PFSK-1 (cell line): ENCODE results near the gene ATG2A.

Source experiments
- FOXP2 ChIP-seq: optimal IDR thresholded peaks from 2 replicates; pipeline ENCODE3; 2011; ENCODE audit warnings: borderline replicate concordance, control low read depth, inconsistent platforms; ENCODE audit not compliant: insufficient read depth; ENCODE audit errors: extremely low read length, extremely low read depth
- POLR2AphosphoS5 ChIP-seq: IDR thresholded peaks from 2 replicates; pipeline ENCODE4 v1.6.1; 2012; ENCODE audit warnings: low read depth, mild to moderate bottlenecking, control low read depth, low read length, moderate library complexity
- REST ChIP-seq, 2 experiments: IDR thresholded peaks; 2 replicates each; pipeline versions ENCODE4 v1.6.1 to v1.8.0; 2011 to 2012; ENCODE audit warnings: low read depth in 2 of 2, low read length in 2 of 2, control low read depth in 1 of 2, inconsistent platforms in 1 of 2, mild to moderate bottlenecking in 1 of 2, moderate library complexity in 1 of 2; ENCODE audit not compliant: insufficient read depth in 1 of 2
- SIN3A ChIP-seq: IDR thresholded peaks from 2 replicates; pipeline ENCODE4 v1.6.1; 2012; ENCODE audit warnings: mild to moderate bottlenecking, low read length, moderate library complexity, borderline replicate concordance; ENCODE audit not compliant: insufficient read depth
- TAF1 ChIP-seq: IDR thresholded peaks from 2 replicates; pipeline ENCODE4 v1.6.1; 2012; ENCODE audit warnings: low read length, control low read depth, borderline replicate concordance; ENCODE audit not compliant: insufficient read depth

The ATG2A gene

GRCh38 chr11:64891880-64892279, 25.1 kb downstream of the ATG2A start:
- TF ChIP-seq TAF1 (no peak), POLR2AphosphoS5 (no peak), REST (IDR thresholded peaks at IDR 0.05; ENCODE audit: insufficient read depth in 1 of 2, low read depth in 2 of 2, low read length in 2 of 2) (no peak), SIN3A (no peak), FOXP2 (no peak)

GRCh38 chr11:64891215-64891848, 25.7 kb downstream of the ATG2A start:
- TF ChIP-seq SIN3A = no peak
- no peak for TF ChIP-seq TAF1
- TF ChIP-seq POLR2AphosphoS5 = no peak
- TF ChIP-seq REST (IDR thresholded peaks at IDR 0.05; ENCODE audit: insufficient read depth in 1 of 2, low read depth in 2 of 2, low read length in 2 of 2) = no peak
- TF ChIP-seq FOXP2 = no peak

- TF ChIP-seq REST (IDR thresholded peaks at IDR 0.05; ENCODE audit: insufficient read depth in 1 of 2, low read depth in 2 of 2, low read length in 2 of 2) = no peak
- no peak for TF ChIP-seq TAF1
- TF ChIP-seq FOXP2 = no peak
- TF ChIP-seq POLR2AphosphoS5 = no peak
- TF ChIP-seq SIN3A = no peak
These were observed 26.5 kb downstream of the ATG2A start for GRCh38 chr11:64890522-64890939.

GRCh38 chr11:64888729-64889511, 28.1 kb downstream of the ATG2A start:
- TF ChIP-seq REST (IDR thresholded peaks at IDR 0.05; ENCODE audit: insufficient read depth in 1 of 2, low read depth in 2 of 2, low read length in 2 of 2) (no peak), TAF1 (no peak), POLR2AphosphoS5 (no peak), FOXP2 (no peak), SIN3A (no peak)
